ENCODE data around the gene KPNB1.
A peak's percentile ranks its signal among the peaks of the same experiment; 100 is the strongest.

The KPNB1 gene

GRCh38 chr17:47730681-47731080, 81.0 kb downstream of the KPNB1 start:
- peaks cover 12% of the 10 kb centered on the region for H3K36me3 Mint-ChIP-seq (ENCODE audit: low read depth)
- H3K9me3 Mint-ChIP-seq: no peaks in the 10 kb centered on the region
- peak overlapping the region; percentile 70 for H3K27ac Mint-ChIP-seq
- H3K4me1 Mint-ChIP-seq (ENCODE audit: low read depth): peaks cover 77% of the 10 kb centered on the region
- no peak overlapping the region for H3K4me3 Mint-ChIP-seq
- no peaks in the 10 kb centered on the region for H3K27me3 Mint-ChIP-seq

GRCh38 chr17:47731396-47731795, 81.7 kb downstream of the KPNB1 start:
- H3K27ac Mint-ChIP-seq: peak overlapping the region; percentile 70
- peaks cover 18% of the 10 kb centered on the region for H3K36me3 Mint-ChIP-seq (ENCODE audit: low read depth)
- no peak overlapping the region for H3K4me3 Mint-ChIP-seq
- H3K27me3 Mint-ChIP-seq: no peaks in the 10 kb centered on the region
- H3K9me3 Mint-ChIP-seq: no peaks in the 10 kb centered on the region
- H3K4me1 Mint-ChIP-seq (ENCODE audit: low read depth): peaks cover 76% of the 10 kb centered on the region

- H3K27ac Mint-ChIP-seq: peak overlapping the region; percentile 56
- peaks cover 29% of the 10 kb centered on the region for H3K36me3 Mint-ChIP-seq (ENCODE audit: low read depth)
- no peaks in the 10 kb centered on the region for H3K27me3 Mint-ChIP-seq
- H3K9me3 Mint-ChIP-seq: no peaks in the 10 kb centered on the region
- H3K4me3 Mint-ChIP-seq: peak overlapping the region; percentile 71
- peaks cover 76% of the 10 kb centered on the region for H3K4me1 Mint-ChIP-seq (ENCODE audit: low read depth)
Measured at GRCh38 chr17:47732399-47733046, 82.8 kb downstream of the KPNB1 start.

GRCh38 chr17:47733047-47733673, 83.4 kb downstream of the KPNB1 start, which contains the start of gene TBX21:
Gene TBX21, plus strand, starts transcription at chr17:47733236. Its CDS starts 219 bp downstream, at chr17:47733455.
- Mint-ChIP-seq H3K27ac (peak within 1 kb of the TSS; percentile 93), H3K36me3 (ENCODE audit: low read depth) (peaks cover 31% of the 10 kb centered on the region), H3K27me3 (no peaks in the 10 kb centered on the region), H3K4me3 (peak within 1 kb of the TSS; percentile 99), H3K4me1 (ENCODE audit: low read depth) (peaks cover 73% of the 10 kb centered on the region), H3K9me3 (no peaks in the 10 kb centered on the region)

GRCh38 chr17:47733674-47734410, 84.1 kb downstream of the KPNB1 start:
- Mint-ChIP-seq H3K27me3 (no peaks in the 10 kb centered on the region), H3K4me1 (ENCODE audit: low read depth) (peaks cover 71% of the 10 kb centered on the region), H3K36me3 (ENCODE audit: low read depth) (peaks cover 38% of the 10 kb centered on the region), H3K9me3 (no peaks in the 10 kb centered on the region), H3K27ac (peak overlapping the region; percentile 93), H3K4me3 (peak overlapping the region; percentile 99)

- Mint-ChIP-seq H3K9me3 (no peaks in the 10 kb centered on the region), H3K36me3 (ENCODE audit: low read depth) (peaks cover 41% of the 10 kb centered on the region), H3K4me3 (peak overlapping the region; percentile 99), H3K4me1 (ENCODE audit: low read depth) (peaks cover 69% of the 10 kb centered on the region), H3K27ac (peak overlapping the region; percentile 93), H3K27me3 (no peaks in the 10 kb centered on the region)
Measured at GRCh38 chr17:47735139-47735464, 85.4 kb downstream of the KPNB1 start.

Measured in stimulated activated naive CD8-positive, alpha-beta T cell treated with anti-CD3 and anti-CD28 coated beads, Interleukin-15, Interleukin-2, amounts not matched to agents 100 ng/mL and 50 ng/mL, for 24 hours (primary cell).